Measurements from ENCODE around the gene XRCC6. TPM values are rescaled to one million over a fixed set of nuclear protein-coding genes. Genes with fewer than 3 reads are reported as not detected.

The XRCC6 gene
- total RNA-seq, 1 experiment from 2014 or later: 588 TPM

- H3K4me1 ChIP-seq (ENCODE audit: control insufficient read depth in 1 of 2, insufficient read depth in 2 of 2, low read length in 2 of 2): peaks cover 11 to 16% of the 10 kb centered on the region in 2 experiments
- H3K4me3 ChIP-seq (replicated peaks in 1 of 2; ENCODE audit: low read depth in 1 of 2, low read length in 2 of 2): peak overlapping the region; percentile 70 to 100
- intact Hi-C loops (cut with micrococcal nuclease): no loop called here
- TF ChIP-seq EGR1 (IDR thresholded peaks at IDR 0.05; ENCODE audit: low read depth) (no peak), ZNF274 (IDR thresholded peaks at IDR 0.05; ENCODE audit: low read depth, low read length) (no peak), MAX (IDR thresholded peaks at IDR 0.05) (peak; percentile 43; the same call in 1 of the 2 replicates), POLR2A (IDR thresholded peaks at IDR 0.05; ENCODE audit: borderline replicate concordance, extremely low read depth, insufficient read depth, insufficient read length) (no peak)
- no peak for DNase-seq (ENCODE audit: low read depth, low spot score)
- ATAC-seq: peak; percentile 26
- no TSS peak for BruUV-seq (replicated peaks)
- no peaks in the 10 kb centered on the region for H4K20me1 ChIP-seq (ENCODE audit: insufficient read depth)
- H3K27ac ChIP-seq (ENCODE audit: low read depth, low read length): peak overlapping the region; percentile 80
- peak overlapping the region; percentile 94 for H3K4me2 ChIP-seq (ENCODE audit: low read length)
- H3K36me3 ChIP-seq (ENCODE audit: control insufficient read depth in 1 of 2, insufficient read depth in 2 of 2, low read length in 2 of 2): peaks cover 12 to 18% of the 10 kb centered on the region in 2 experiments; a peak in 3 of 4 replicates
- no peaks in the 10 kb centered on the region for H3K9me3 ChIP-seq (ENCODE audit: control insufficient read depth in 1 of 2, insufficient read depth in 1 of 2, low read depth in 1 of 2, low read length in 2 of 2)
- H3K79me2 ChIP-seq (ENCODE audit: insufficient read depth, low read length): peaks cover 93% of the 10 kb centered on the region
- H3K27me3 ChIP-seq (ENCODE audit: insufficient read depth, low read length): no peaks in the 10 kb centered on the region
- H2AFZ ChIP-seq (ENCODE audit: low read depth, low read length, poor library complexity, severe bottlenecking): no peak overlapping the region
- peak overlapping the region; percentile 100 for H3K9ac ChIP-seq (ENCODE audit: low read length)
- ChIA-PET CTCF (interaction anchor here (1.6 kb wide), 1 partner anchor 47 kb away, joined by 5 read pairs; no protein-coding TSS in a partner anchor), POLR2A (interaction anchor here (0.6 to 1.9 kb wide), 4 partner anchors 15 to 1527 kb away, joined by 3 to 10 read pairs (median 6); partner anchors contain the start of gene PMM1), RAD21 (ENCODE audit: low non-redundant PET in 1 of 2, low total read pairs in 2 of 2, uncharacterized antibody in 2 of 2, unreplicated experiment in 2 of 2) (interaction anchor here in 1 of 2 experiments (0.5 kb wide), 1 partner anchor 30 kb away, joined by 4 read pairs; the partner anchor contains the start of gene PMM1)
- no peaks in the 10 kb centered on the region for H3K9me2 ChIP-seq (ENCODE audit: insufficient read depth)
Observed at GRCh38 chr22:41619979-41620588, 1.0 kb upstream of the XRCC6 start.

GRCh38 chr22:41620589-41621098, 451 bp upstream of the XRCC6 start, which contains the start of gene DESI1:
TSS of gene DESI1 (minus strand) at chr22:41621043. CDS start at chr22:41620839, 204 bp downstream.
- Histone ChIP-seq H3K36me3 (ENCODE audit: control insufficient read depth in 1 of 2, insufficient read depth in 2 of 2, low read length in 2 of 2) (peaks cover 17 to 24% of the 10 kb centered on the region in 2 experiments), H2AFZ (ENCODE audit: low read depth, low read length, poor library complexity, severe bottlenecking) (no peak within 1 kb of the TSS), H3K4me2 (ENCODE audit: low read length) (peak within 1 kb of the TSS; percentile 94), H3K9ac (ENCODE audit: low read length) (peak within 1 kb of the TSS; percentile 100), H3K4me1 (ENCODE audit: control insufficient read depth in 1 of 2, insufficient read depth in 2 of 2, low read length in 2 of 2) (peaks cover 11 to 16% of the 10 kb centered on the region in 2 experiments), H3K9me3 (ENCODE audit: control insufficient read depth in 1 of 2, insufficient read depth in 1 of 2, low read depth in 1 of 2, low read length in 2 of 2) (no peaks in the 10 kb centered on the region), H3K9me2 (ENCODE audit: insufficient read depth) (no peaks in the 10 kb centered on the region), H3K4me3 (replicated peaks in 1 of 2; ENCODE audit: low read depth in 1 of 2, low read length in 2 of 2) (peak within 1 kb of the TSS; percentile 70 to 100), H3K27ac (ENCODE audit: low read depth, low read length) (peak within 1 kb of the TSS; percentile 95), H4K20me1 (ENCODE audit: insufficient read depth) (no peaks in the 10 kb centered on the region), H3K27me3 (ENCODE audit: insufficient read depth, low read length) (no peaks in the 10 kb centered on the region), H3K79me2 (ENCODE audit: insufficient read depth, low read length) (peaks cover 94% of the 10 kb centered on the region)
- ATAC-seq (peak; percentile 33), DNase-seq (ENCODE audit: low read depth, low spot score) (no peak)
- no TSS peak for BruUV-seq (replicated peaks)
- ChIA-PET RAD21 (ENCODE audit: low non-redundant PET in 1 of 2, low total read pairs in 2 of 2, uncharacterized antibody in 2 of 2, unreplicated experiment in 2 of 2) (no interaction called here), POLR2A (interaction anchor here (0.6 to 1.9 kb wide), 9 partner anchors 8 to 1527 kb away, joined by 3 to 13 read pairs (median 5); partner anchors contain the start of genes PMM1 and TEF), CTCF (interaction anchor here (0.9 to 1.9 kb wide), 2 partner anchors 46 to 76 kb away, joined by 3 to 8 read pairs; no protein-coding TSS in a partner anchor)
- intact Hi-C loops (cut with micrococcal nuclease): no loop called here
- no peak for TF ChIP-seq CBX3 (IDR thresholded peaks at IDR 0.05; ENCODE audit: low read depth)
- no peak for TF ChIP-seq ZBTB33 (IDR thresholded peaks at IDR 0.05; ENCODE audit: extremely low read depth, insufficient replicate concordance, low read length)
- no peak for TF ChIP-seq ZFX (IDR thresholded peaks at IDR 0.05)
- peak; percentile 77 for TF ChIP-seq POLR2A (IDR thresholded peaks at IDR 0.05; ENCODE audit: borderline replicate concordance, extremely low read depth, insufficient read depth, insufficient read length)
- no peak for TF ChIP-seq ELF1 (IDR thresholded peaks at IDR 0.05; ENCODE audit: borderline replicate concordance, low read depth)
- TF ChIP-seq RAD21 (IDR thresholded peaks at IDR 0.05; ENCODE audit: low read depth): no peak
- peak; percentile 95 for TF ChIP-seq POLR2AphosphoS5 (IDR thresholded peaks at IDR 0.05; ENCODE audit: low read depth, low read length)
- TF ChIP-seq CEBPB (IDR thresholded peaks at IDR 0.05; ENCODE audit: low read depth): no peak
- no peak for TF ChIP-seq YY1 (IDR thresholded peaks at IDR 0.05; ENCODE audit: extremely low read depth, insufficient replicate concordance, low read depth, low read length)
- no peak for TF ChIP-seq CTCF (IDR thresholded peaks at IDR 0.05 in 2 of 3, conservative IDR thresholded peaks at IDR 0.05 in 1 of 3; ENCODE audit: borderline replicate concordance in 1 of 3, insufficient read depth in 1 of 3, low read depth in 2 of 3, low read length in 2 of 3)
